Measurements from ENCODE around the gene WNT7B. TPM values are rescaled to one million over a fixed set of nuclear protein-coding genes. Genes with fewer than 3 reads are reported as not detected.

The WNT7B gene
- total and polyA plus RNA-seq, 2 of the 8 experiments (the other 6 are each of a cell fraction or from before 2014, with no cell fraction given): 0.14 to 0.24 TPM

DNA sequence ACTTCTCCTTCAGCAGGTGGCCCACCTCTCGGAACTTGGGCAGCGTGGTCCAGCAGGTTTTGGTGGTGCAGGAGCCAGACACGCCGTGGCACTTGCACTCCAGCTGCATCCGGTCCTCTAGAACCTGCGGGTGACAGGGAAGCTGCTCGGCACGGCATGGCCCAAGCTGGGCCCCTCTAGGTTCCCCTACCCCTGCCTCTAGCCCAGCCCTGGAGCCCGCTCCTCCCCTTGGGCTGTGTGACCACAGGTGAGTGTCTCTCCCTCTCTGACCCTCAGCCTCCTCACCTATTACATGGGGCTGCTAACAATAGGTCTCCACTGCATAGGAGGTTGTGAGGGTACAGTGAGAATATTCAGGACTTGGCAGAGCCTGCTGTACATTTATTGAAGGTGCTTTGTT, 53.8 kb downstream of the WNT7B start:
- no peak overlapping the region for H3K4ac ChIP-seq (replicated peaks; ENCODE audit: insufficient read length, low read depth, low read length)
- no peak overlapping the region for H4K5ac ChIP-seq (ENCODE audit: insufficient read length, low read depth, low read length)
- 94% methylated on average over 9 of the region's 9 CpGs; no CpG with 5 or more reads in 1 of the 2 experiments for WGBS, 2 experiments (ENCODE audit: extremely low coverage in 1 of 2, insufficient coverage in 1 of 2, insufficient read length in 1 of 2, insufficient replicate concordance in 2 of 2, low coverage in 1 of 2, low lambda C conversion rate in 2 of 2, missing lambda C conversion rate in 1 of 2)
- no peak overlapping the region for H3K14ac ChIP-seq (ENCODE audit: insufficient read length)
- H3K27ac ChIP-seq (ENCODE audit: low read depth, low read length): no peak overlapping the region
- H2BK15ac ChIP-seq (ENCODE audit: low read length): no peak overlapping the region
- CTCF ChIA-PET (ENCODE audit: partially characterized antibody): interaction anchor here (1.3 to 2.6 kb wide), 4 partner anchors 12 to 345 kb away, joined by 5 to 13 read pairs (median 6); no protein-coding TSS in a partner anchor
- H3K36me3 ChIP-seq (ENCODE audit: control insufficient read depth in 2 of 4, insufficient read depth in 4 of 4, low read length in 3 of 4): no peaks in the 10 kb centered on the region
- H3K18ac ChIP-seq (ENCODE audit: extremely low read depth, low read length): no peak overlapping the region
- DNase-seq (ENCODE audit: low read depth in 1 of 2, low spot score in 2 of 2) (no peak), FAIRE-seq (no peak)
- H3K4me1 ChIP-seq (replicated peaks in 1 of 4; ENCODE audit: control insufficient read depth in 3 of 4, insufficient read depth in 4 of 4, low read length in 3 of 4): no peaks in the 10 kb centered on the region; a peak in 1 of 7 replicates
- POLR2A ChIA-PET (ENCODE audit: partially characterized antibody): no interaction called here
- H3K27me3 ChIP-seq (replicated peaks in 1 of 4; ENCODE audit: control insufficient read depth in 3 of 4, extremely low read depth in 1 of 4, insufficient read depth in 3 of 4, low read length in 3 of 4): no peaks in the 10 kb centered on the region
- no peaks in the 10 kb centered on the region for H3K79me1 ChIP-seq (ENCODE audit: low read depth, low read length)
- H2BK120ac ChIP-seq (replicated peaks; ENCODE audit: low read depth, low read length): no peak overlapping the region
- H2BK20ac ChIP-seq (ENCODE audit: low read length): no peak overlapping the region
- H3K4me2 ChIP-seq (ENCODE audit: insufficient read depth in 1 of 2, low read depth in 2 of 2, low read length in 2 of 2): no peak overlapping the region
- H2BK5ac ChIP-seq (ENCODE audit: low read depth, low read length): no peak overlapping the region
- H4K91ac ChIP-seq (replicated peaks; ENCODE audit: insufficient read length, low read length): no peak overlapping the region
- H3K23me2 ChIP-seq (ENCODE audit: low read depth, low read length): no peaks in the 10 kb centered on the region
- no peak overlapping the region for H2AK5ac ChIP-seq (ENCODE audit: low read depth, low read length)
- no peaks in the 10 kb centered on the region for H4K20me1 ChIP-seq (replicated peaks in 1 of 2; ENCODE audit: control insufficient read depth in 1 of 2, insufficient read depth in 2 of 2, low read length in 2 of 2)
- H2AFZ ChIP-seq (ENCODE audit: low read length): no peak overlapping the region
- H3K79me2 ChIP-seq (ENCODE audit: control insufficient read depth in 1 of 2, insufficient read depth in 2 of 2, low read length in 2 of 2): no peaks in the 10 kb centered on the region
- H3K9me3 ChIP-seq (ENCODE audit: insufficient read depth in 2 of 2, low read depth in 1 of 2, low read length in 1 of 2): no peaks in the 10 kb centered on the region
- no peak overlapping the region for H3K9ac ChIP-seq (replicated peaks in 1 of 4; ENCODE audit: extremely low read depth in 1 of 4, low read depth in 3 of 4, low read length in 3 of 4)
- H3K4me3 ChIP-seq (ENCODE audit: extremely low read depth in 1 of 4, insufficient read depth in 2 of 4, low read depth in 3 of 4, low read length in 4 of 4): no peak overlapping the region
- no peak overlapping the region for H2BK12ac ChIP-seq (ENCODE audit: low read depth, low read length)
- H3K56ac ChIP-seq (replicated peaks; ENCODE audit: insufficient read length, low read depth, low read length): no peak overlapping the region
- no peak overlapping the region for H3K23ac ChIP-seq (ENCODE audit: insufficient read length)
- no peak overlapping the region for H4K8ac ChIP-seq (ENCODE audit: extremely low read depth, insufficient read depth, low read length)
- TF ChIP-seq BCL11A (IDR thresholded peaks at IDR 0.05; ENCODE audit: low read depth in 2 of 2, low read length in 2 of 2) (no peak), CHD2 (IDR thresholded peaks at IDR 0.05; ENCODE audit: low read length) (no peak), SAP30 (IDR thresholded peaks at IDR 0.05; ENCODE audit: insufficient read depth, insufficient replicate concordance, low read length) (no peak), GTF2F1 (IDR thresholded peaks at IDR 0.05; ENCODE audit: borderline replicate concordance, low read depth, low read length) (no peak), KDM4A (IDR thresholded peaks at IDR 0.05; ENCODE audit: low read depth, low read length, severe bottlenecking) (no peak), SUZ12 (IDR thresholded peaks at IDR 0.05; ENCODE audit: low read length) (no peak), SIRT6 (IDR thresholded peaks at IDR 0.05; ENCODE audit: low read length) (no peak), HDAC6 (IDR thresholded peaks at IDR 0.05; ENCODE audit: low read depth, low read length) (no peak), POLR2AphosphoS5 (IDR thresholded peaks at IDR 0.05; ENCODE audit: low read depth, low read length) (no peak)
- TF ChIP-seq, protein P1, sequence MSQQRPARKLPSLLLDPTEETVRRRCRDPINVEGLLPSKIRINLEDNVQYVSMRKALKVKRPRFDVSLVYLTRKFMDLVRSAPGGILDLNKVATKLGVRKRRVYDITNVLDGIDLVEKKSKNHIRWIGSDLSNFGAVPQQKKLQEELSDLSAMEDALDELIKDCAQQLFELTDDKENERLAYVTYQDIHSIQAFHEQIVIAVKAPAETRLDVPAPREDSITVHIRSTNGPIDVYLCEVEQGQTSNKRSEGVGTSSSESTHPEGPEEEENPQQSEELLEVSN (IDR thresholded peaks at IDR 0.05): no peak
- TF ChIP-seq, protein P2, sequence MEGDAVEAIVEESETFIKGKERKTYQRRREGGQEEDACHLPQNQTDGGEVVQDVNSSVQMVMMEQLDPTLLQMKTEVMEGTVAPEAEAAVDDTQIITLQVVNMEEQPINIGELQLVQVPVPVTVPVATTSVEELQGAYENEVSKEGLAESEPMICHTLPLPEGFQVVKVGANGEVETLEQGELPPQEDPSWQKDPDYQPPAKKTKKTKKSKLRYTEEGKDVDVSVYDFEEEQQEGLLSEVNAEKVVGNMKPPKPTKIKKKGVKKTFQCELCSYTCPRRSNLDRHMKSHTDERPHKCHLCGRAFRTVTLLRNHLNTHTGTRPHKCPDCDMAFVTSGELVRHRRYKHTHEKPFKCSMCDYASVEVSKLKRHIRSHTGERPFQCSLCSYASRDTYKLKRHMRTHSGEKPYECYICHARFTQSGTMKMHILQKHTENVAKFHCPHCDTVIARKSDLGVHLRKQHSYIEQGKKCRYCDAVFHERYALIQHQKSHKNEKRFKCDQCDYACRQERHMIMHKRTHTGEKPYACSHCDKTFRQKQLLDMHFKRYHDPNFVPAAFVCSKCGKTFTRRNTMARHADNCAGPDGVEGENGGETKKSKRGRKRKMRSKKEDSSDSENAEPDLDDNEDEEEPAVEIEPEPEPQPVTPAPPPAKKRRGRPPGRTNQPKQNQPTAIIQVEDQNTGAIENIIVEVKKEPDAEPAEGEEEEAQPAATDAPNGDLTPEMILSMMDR (IDR thresholded peaks at IDR 0.05; ENCODE audit: control extremely low read depth in 1 of 3, insufficient read depth in 1 of 3, low read depth in 1 of 3, low read length in 3 of 3): no peak
